GM12878 (cell line): Measurements from ENCODE around the gene NDE1. TPM values are rescaled to one million over a fixed set of nuclear protein-coding genes. Genes with fewer than 3 reads are reported as not detected.

Source experiments
- ATF3 ChIP-seq: IDR thresholded peaks from 2 replicates; pipeline ENCODE4 v1.6.1; 2011; ENCODE audit warnings: low read depth, mild to moderate bottlenecking, low read length, moderate library complexity, borderline replicate concordance; ENCODE audit errors: extremely low read depth
- EP300 ChIP-seq, 2 experiments: fragments of 150-350 bp in 1 of 2; IDR thresholded peaks; 2 replicates each; pipeline ENCODE4 v1.6.1; 2011 to 2012; ENCODE audit warnings: low read depth in 2 of 2, low read length in 2 of 2, borderline replicate concordance in 1 of 2, improper control_type of control experiment in 1 of 2, inconsistent platforms in 1 of 2; ENCODE audit not compliant: control insufficient read depth in 1 of 2
- IKZF1 ChIP-seq: fragments of 450-650 bp; conservative IDR thresholded peaks from 2 replicates; pipeline ENCODE4 v1.6.1; 2017; ENCODE audit warnings: antibody characterized with exemption, mild to moderate bottlenecking
- MAX ChIP-seq: IDR thresholded peaks from 2 replicates; pipeline ENCODE4 v1.6.1; 2012; ENCODE audit warnings: low read depth, low read length, improper control_type of control experiment
- NR2F1 ChIP-seq: fragments of 450-650 bp; conservative IDR thresholded peaks from 2 replicates; pipeline ENCODE4 v1.6.1; 2017; ENCODE audit warnings: mild to moderate bottlenecking
- SREBF1 ChIP-seq: IDR thresholded peaks from 2 replicates; pipeline ENCODE4 v1.6.1; 2012; ENCODE audit warnings: mild to moderate bottlenecking, low read length
- SRF ChIP-seq, 2 experiments: IDR thresholded peaks; 2 replicates each; pipeline ENCODE4 v1.6.1; 2011; ENCODE audit warnings: low read depth in 2 of 2, low read length in 2 of 2, mild to moderate bottlenecking in 1 of 2, moderate library complexity in 1 of 2
- STAT3 ChIP-seq: IDR thresholded peaks from 2 replicates; pipeline ENCODE4 v1.6.1; 2011; ENCODE audit warnings: low read depth, low read length, improper control_type of control experiment
- ZBTB4 ChIP-seq: fragments of 450-650 bp; formaldehyde crosslinking; IDR thresholded peaks from 2 replicates; pipeline ENCODE4 v1.4.0; 2022; ENCODE audit warnings: mild to moderate bottlenecking, moderate library complexity
- ZNF592 ChIP-seq: fragments of 450-650 bp; IDR thresholded peaks from 2 replicates; pipeline ENCODE4 v1.6.1; 2017; ENCODE audit warnings: mild to moderate bottlenecking, moderate library complexity
- polyA plus RNA-seq, 11 experiments: library from polyadenylated mRNA; depleted of rRNA in 4 of 11; unstranded in 6 of 11; stranded (reverse) in 5 of 11; fragments of >200 nt; fragmentation: Nextera tagmentation in 4 of 11; fragmentation: Illumina TruSeq in 1 of 11; extraction: Ambion mirVana in 4 of 11; extraction: Trizol in 1 of 11; gene quantifications; 1 replicate in 1 of 11; 2 replicates in 10 of 11; pipeline versions ENCODE4 v1.2.1 to v1.2.3, GENCODE V29; 2011 to 2016; ENCODE audit warnings: inconsistent platforms in 2 of 11, missing spikeins in 2 of 11, low read depth in 1 of 11
- total RNA-seq, 4 experiments: library from RNA; depleted of rRNA in 3 of 4; stranded (reverse); fragments of >200 nt in 3 of 4; fragmentation: Illumina TruSeq in 1 of 4; extraction: Trizol in 1 of 4; gene quantifications; 2 replicates each; pipeline versions ENCODE4 v1.2.1 to v1.2.3, GENCODE V29; 2013 to 2021

Gene NDE1
- total and polyA plus RNA-seq, 10 of the 15 experiments (the other 5 are each of a cell fraction or from before 2014, with no cell fraction given): 5.7 to 148 (median 87.8) TPM

GRCh38 chr16:15742716-15743115 is 92.7 kb downstream of the NDE1 start (continued):
- TF ChIP-seq ZNF592 (no peak), SREBF1 (no peak), IKZF1 (no peak), ZBTB4 (CRISPR knock-in tag) (no peak), SRF (IDR thresholded peaks at IDR 0.05; ENCODE audit: low read depth in 2 of 2, low read length in 2 of 2) (no peak), MAX (no peak), STAT3 (no peak), NR2F1 (no peak), ATF3 (no peak), EP300 (IDR thresholded peaks at IDR 0.05; ENCODE audit: borderline replicate concordance in 1 of 2, control insufficient read depth in 1 of 2, low read depth in 2 of 2, low read length in 2 of 2) (no peak)
- TF ChIP-seq, all 136 proteins: peak for 0
